CD4-positive, alpha-beta T cell treated with Interleukin-6 for 4 hours (primary cell): ENCODE measurements around the gene CDC42.

Experiments
- DNase-seq: peaks from one replicate; pipeline ENCODE4 v3.0.0-alpha.2; 2020; ENCODE audit warnings: mixed read lengths

Gene CDC42

DNA sequence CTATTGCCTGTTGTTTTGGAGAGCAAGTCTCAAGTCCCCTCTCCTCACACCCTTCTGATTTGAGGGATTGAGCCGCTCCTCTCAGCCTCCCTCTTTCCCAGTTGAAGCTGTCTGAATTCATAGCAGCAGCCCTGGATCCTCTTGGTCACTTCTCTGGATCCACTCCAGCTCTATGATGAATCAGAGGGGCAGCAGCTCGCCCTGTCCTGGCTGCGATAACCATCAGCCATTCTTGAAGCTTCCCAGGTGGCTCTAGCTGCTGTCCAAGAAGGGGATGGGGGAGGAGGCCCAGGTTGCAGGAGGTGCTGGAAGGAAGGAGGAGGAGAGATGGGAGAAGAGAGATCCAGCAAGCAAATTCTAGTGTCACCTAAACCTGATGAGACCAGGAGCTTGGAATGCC lies 59.1 kb downstream of the CDC42 start:
- DNase-seq, result no peak

DNA sequence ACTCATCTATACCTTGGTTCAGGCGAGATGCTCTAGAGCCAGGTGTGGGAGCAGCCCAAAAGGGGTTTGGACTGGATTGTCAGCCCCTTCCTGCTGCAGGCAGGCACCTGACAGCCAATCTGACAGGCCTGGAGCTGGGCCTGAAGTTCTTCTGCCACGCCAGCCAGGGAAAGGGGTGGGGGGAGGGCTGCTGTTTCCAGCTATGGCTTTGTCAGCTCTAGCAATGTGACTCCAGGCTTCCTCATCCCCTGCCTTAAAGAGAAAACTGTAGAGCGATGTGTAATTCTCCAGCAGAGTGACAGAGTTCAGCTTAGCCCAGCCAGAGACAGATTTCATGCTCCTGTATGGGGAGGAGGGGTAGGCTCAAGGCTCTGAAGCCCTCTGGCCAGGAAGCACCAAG lies 60.0 kb downstream of the CDC42 start:
- DNase-seq, result no peak

DNA sequence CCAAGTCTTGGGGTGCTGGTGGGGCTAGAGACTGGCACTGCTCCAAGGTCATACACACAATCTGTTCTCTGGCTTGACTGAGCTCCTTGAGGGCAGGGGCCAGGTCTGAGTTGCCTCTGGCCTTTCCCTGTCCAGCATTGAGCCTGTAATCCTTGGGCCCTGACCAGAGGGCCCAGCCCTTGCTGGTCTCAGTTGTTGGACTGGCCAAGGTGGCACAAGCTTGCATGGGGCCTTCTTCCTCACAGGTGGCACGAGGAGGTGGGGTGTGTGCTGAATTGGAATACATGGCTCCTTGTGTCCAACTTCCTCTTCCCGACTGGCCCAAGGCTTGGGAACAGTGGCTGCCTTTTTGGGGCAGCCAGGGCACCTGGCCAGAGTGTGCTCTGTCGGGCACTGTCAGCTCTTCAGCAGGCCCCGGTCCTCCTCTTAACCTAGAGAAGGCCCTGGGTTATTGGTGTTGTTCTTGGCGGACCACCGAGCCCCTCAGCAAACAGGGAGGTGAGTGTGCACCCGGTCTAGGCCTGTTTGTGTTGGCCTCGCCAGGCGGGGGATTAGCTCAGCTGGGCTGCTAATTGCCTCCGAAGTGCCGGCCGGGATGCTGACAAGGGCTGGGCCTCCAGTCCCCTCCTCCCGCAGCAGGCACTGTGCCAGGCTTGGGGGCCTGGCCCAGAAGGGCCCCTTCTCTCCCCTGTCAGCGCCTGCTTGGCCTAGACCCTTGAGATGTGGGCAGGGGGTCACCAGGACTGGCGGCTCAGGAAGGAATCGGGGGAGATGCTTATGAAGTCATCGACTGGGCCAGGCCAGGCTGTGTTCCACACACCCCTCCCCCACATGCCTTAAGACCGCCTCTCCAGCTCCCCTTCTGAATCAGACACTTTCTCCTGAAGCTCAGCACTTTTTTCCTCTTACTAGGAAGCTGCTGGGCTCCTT lies 61.8 kb downstream of the CDC42 start:
- DNase-seq, result no peak

DNA sequence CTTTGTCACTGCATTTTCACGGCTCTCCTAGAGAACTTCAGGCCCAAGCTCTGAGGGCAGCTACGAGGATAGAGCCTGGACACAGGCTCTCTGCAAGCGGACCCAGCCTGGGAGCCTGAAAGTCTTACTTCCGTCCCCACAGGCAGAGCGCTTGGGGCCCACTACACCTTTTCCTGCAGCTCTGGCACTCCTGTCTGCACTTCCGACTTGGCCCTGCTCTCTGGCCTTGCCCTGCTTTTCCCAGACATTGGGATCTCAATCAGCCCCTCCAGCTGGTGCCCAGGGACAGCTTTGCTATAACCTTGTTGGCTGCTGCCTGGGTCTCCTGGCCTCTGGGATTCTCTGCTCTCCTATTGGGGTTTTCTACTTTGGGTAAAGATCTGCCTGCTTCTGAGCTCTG lies 62.8 kb downstream of the CDC42 start:
- DNase-seq, result no peak

DNA sequence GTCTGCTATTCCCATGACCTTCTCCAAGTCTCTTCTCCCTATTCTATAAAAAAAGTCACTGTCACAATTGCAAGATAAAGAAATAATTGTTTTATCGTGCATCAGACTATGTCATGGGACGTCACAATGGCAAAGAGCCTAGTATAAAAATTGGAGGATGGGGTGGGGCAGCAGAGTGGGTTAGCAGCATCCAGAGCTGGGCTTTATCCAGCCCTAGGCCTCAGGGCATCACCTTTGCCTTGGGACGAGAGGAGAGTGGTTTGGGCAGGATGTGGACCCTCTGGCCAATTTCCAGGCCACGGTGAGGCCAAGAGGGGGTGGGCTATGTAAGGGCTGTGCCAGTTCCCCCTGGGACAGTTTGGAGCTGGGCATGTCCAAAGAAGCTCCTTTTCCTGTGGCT lies 64.7 kb downstream of the CDC42 start:
- DNase-seq, result no peak

DNA sequence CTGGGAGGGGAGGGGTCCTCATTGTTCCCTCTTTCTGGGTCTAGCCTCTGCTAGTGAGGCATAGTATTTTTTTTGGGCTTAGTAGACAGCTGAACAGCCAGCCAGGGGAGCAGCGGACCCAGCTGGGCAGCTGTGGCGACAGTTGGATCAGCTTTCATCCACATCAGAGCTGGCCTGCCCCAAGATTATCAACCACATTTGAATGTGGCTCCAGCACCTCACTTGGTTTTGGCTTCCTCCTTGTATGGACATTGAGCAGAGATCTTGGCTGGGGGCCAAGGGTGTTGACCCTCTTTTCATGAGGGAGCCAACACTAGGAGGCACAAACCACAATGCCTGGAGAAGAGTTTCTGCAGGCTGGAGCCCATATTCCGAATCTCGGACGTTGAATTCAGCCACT lies 65.3 kb downstream of the CDC42 start:
- DNase-seq, result no peak

DNA sequence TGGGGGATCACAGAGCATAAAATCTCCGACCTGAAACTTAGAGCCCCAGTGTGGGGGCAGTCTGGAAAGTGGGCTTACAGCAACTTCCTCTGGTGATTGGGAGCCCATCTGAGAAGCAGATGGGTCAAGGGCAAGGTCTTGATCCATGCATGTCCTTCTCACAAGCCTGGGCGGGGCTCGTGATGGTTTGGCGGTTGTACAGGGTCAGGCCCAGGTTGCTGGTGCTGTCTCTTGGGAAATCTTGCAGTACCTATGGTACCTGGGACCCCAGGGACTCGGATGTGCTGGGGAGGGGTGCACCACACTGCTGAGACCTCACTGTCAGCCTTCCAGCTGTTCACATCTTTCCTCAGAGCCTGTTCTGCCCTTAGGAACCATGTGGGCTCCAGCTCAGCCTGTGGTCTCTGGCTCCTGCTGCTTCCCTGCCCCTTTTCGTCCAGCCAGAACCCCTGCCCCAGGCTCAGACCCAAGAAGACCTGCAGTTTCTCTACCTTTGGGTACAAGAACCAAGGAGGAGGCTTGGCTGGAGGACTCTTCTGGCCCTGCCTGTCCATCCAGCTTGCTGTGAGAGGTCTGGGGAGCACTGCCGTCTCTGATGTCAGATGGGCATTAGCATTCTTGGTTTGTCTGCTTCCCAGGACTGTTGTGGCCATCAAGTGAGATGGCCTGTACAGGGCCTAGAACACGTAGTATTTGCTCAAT lies 65.9 kb downstream of the CDC42 start:
- DNase-seq, result no peak

DNA sequence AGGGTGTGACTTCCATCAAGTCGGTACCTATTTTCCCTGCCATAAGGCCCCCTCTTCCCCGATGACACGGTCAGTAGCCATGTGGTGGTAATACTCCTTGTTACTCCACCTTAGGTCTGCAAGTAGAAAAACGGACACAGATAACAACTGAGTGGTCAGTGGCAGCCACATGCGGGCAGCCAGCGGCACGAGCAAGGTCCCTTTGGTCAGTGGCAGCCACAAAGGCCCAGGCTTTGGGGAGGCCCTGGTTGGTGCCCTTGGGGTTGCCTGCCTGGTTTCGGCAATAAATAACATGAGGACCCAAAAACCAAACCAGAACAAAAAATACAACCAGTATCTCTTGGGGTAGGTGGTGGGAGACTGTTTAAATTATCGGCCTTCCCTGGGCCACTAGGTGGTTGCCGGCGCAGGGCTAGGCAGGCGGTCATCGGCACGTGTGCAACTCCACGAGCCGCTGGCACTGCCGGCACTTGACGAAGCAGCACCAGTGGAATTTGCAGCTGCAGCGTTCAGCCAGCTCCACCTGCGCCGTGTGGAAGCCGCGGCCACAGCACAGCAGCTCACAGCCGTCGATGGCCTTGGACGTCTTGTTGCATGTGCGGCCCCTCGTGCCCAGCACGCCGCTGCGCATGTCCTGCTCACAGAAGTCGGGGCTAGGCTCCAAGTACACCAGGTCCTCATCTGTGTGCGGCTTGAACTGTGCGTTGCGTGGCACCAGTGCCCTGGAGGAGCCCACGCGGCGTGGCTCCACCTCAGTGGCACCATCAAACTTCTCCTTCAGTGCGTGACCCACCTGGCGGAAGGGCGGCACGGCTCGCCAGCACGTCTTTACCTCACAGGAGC lies 67.3 kb downstream of the CDC42 start:
- DNase-seq, result no peak

DNA sequence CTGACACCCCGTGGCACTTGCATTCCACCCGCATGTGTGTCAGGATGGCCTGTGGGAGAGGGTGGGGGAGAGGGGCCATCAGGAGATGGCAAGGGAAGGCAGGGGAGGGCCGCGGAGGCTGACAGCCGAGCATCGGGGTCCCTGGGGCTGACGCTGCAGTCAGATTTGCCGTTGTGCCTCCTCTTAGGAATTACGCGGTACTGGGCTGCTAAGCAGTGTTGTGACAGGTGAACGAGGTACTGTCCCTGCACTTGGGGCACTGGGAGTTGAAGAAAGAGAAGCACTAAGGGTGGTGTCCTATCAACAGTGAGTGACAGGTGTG lies 67.9 kb downstream of the CDC42 start:
- no peak for DNase-seq

DNA sequence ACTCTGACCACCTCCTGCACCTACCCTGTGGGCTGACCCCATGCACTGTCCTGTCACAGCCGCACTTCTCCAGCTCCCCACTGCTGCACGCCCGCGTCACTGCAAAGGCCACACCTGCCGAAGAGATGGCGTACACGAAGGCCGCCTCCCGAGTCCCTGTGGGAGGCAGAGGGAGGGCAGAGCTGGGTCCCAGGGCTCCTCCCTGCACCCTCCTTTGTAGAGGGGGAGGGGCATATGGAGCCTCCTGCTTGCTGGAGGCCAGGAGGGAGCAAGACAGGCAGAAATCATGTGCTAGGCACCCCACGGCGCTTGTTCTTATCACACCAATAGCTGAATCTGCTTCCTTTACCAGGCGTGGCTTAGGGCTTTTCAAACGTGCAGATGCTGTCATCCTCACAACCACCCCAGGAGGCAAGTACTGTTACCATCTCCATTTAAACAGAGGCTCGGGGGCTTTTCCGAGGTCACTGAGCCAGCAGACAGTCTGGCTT lies 69.0 kb downstream of the CDC42 start:
- DNase-seq, result no peak

DNA sequence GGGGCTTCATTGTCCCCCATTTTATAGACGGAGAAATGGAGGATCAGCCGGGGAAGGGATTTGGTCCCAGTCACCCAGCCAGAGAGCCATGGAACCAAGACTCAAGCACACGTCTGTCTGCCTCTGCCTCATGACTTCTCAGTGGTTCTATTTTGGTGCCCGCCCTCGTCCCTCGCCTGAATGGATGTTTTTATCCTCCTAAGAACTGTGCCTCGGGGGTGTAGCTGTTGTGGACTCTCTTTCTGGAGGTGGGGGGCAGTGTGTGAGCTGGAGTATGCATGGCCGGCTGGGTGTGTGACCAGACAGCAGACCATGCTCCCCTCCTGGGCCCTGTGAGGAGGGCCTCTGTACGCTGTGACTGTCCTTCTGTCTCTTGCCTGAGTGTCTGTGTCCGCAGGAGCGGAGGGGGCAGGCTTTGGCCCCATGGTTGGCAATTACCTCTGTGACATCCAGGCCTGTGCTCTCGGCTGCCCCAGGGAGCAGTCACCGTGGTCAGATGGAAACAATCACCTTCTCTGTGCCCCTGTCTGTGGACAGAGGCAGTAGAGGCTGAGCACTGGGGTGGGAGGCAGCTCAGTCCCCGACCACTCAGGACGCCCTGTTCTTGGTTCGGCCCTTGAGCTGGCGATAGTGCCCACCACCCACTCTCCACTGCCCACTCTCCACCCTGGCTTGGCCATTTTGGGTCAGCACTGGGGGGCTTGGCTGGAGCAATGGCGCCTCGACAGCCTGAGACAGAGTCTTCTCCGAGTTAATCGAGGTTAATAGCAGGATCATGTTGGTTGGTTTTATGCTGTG lies 70.0 kb downstream of the CDC42 start:
- DNase-seq, result no peak

DNA sequence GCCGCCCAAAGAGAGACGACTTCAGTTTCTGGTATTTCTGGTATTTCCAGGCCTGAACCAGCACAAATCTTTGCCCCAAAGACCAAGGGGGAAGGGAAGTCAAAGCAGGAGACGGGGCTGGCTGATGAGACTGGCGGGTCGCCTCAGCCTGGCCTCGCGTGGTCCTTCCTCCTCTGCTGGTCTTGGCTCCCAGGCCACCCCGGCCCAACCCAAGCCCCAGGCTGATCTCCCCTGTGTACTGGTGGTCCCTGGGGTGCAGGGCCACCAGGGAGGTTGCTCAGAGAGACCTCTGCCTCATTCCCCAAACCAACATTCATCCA lies 70.5 kb downstream of the CDC42 start:
- DNase-seq, result no peak

DNA sequence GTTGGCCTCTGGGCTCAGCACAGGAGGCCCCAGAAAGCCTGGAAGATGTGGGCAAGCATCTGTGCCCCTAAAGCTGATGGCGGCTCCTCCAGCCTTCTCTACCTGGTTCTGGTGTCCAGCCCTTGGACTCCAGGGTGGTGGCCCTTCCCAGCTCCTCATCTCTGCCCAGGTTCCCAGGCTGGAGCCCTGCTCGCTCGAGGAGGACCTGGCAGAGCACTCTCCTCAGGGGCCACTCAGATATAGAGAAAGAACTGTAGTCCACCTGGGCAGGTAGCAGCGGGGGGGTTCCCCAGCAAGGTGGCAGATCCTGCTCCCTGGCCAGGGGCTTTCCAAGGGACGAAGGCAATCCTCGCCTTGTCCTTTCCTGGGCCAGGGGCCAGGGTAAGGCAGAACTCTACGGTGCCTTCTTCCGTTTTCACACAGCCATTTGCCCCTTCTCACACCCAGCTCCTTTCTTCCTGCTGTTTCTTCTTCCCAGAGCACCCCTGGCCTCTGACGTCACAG lies 71.4 kb downstream of the CDC42 start:
- DNase-seq, result no peak

DNA sequence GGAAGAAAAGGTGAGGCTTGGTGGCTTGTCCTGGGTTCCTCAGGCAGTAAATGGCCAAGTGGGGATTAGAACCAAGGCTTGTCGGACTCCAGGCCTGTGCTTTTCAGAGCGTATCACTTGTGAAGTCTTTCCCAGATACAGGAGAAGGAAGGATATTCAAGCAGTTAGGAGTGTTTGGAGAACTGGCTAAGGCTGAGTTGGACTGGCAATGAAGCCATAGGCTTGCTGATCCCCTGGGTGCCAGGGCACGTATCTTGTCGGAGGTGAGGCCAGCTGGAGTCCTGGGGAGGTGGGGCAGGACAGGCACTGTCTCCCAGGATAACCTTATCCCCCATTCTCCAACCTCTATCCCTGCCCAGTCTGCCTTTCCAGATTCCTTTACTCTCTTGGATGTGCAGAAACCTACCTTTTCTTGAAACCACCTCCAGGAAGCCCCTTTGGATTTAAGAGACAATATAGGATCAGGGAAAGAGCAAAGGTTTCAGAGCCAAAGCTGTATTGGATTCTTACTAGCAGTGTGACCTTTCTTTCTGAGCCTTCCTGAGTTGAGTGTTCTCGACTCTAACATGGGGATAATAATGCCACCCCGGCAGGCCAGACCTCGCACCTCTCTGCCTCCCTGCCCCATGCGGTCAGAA lies 72.2 kb downstream of the CDC42 start:
- no peak for DNase-seq

DNA sequence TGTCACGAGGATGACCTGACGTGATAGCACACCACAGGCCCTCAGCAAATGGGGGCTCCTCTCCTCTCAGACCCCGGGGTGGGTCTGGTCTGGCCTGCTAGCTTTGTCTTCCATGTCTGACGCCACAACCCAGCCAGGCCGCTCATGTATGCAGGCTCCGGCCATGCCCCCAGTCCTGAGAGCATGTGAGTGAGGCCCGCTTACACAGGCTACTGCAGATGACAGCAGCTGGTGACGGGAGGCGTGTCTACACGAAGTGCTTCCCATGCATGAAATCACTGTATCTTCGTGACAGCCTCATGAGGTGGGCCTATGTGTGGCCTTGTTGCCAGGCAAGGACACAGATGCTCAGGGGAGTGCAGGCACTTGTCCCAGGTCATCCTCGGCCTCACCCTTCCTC lies 74.0 kb downstream of the CDC42 start:
- DNase-seq, result no peak

DNA sequence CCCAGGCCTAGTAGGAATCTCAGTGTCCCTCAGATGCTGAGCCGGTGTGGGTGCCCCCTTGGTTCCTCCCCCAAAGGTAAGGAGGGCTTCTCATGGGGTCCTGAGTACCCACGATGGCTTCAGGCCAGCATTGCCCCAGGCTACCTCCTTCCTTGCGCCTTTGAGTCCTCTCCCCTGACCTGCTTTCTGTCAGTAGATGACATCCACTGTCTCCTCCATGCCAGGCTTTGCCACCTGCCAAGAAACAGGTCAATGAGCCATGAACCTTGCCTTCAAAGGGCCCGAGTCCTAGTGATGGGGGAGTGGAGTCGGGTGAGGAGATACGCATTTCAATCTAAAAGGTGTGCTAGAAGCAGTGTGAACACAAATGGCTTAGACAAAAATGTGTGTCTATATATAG lies 74.7 kb downstream of the CDC42 start:
- no peak for DNase-seq

DNA sequence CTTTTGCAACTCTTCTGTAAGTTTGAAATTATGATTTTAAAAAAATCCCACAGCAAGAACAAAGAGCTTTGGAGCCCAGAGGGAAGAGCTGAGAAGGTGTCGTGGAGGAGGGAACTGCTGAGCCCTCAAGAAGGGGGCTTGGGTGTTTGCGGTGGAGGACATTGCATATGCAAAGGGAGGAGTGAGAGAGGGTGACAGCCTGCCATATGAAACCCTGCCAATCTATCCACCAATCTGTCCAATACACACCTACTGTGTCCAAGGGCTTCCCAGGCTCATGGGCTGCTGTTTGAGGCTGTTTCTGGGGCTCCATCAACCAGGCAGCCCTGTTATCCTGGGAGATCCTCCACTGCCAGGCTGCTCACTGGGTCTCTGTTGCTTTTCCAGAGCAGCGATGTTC lies 75.2 kb downstream of the CDC42 start:
- no peak for DNase-seq

DNA sequence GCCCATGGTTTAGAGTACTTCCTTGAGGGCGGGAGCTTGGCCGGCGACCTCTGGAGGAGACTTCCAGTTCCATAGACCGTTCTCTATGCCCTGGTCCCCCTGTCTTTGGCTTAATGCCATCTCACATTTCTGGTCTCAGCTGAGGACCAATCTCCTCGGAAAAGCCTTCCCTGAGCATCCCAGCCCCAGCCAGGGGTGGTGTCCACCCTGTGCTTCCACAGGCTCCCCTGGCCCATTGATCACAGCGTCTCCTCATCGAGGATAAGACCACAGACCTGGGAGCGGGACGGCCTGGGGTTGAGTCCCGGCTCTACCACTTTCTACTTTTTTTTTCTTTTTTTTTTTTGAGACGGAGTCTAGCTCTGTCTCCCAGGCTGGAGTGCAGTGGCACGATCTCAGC lies 75.9 kb downstream of the CDC42 start:
- DNase-seq, result no peak

DNA sequence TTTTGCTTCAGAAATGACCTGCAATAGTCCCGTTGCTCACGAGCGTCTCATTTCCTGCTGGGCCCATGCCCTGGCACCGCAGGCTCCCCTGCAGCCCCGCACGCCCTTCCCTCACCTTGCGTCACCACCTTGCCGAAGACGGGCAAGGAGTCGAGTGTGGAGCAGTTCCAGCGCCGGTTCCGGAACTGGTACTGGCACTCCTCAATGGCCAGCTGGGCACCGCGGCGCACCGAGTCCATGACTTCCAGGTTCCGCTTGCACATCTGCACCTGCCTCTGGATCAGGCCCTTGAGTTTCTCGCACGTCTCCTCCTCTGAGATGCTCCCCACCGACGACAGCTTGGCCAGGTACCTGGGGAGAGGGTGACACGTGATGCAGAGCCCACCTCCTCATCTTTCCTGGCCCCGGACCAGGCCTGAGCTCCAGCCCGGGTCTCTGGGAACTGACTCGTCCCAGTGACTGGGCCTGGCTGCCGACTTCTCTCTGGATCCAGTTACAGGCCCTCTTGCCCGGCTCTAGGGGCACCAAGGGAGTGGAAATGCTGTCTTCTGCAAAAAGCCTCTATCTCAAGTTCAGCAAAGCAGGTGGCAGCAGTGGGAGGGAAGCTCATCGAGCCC lies 77.1 kb downstream of the CDC42 start:
- DNase-seq, result no peak

DNA sequence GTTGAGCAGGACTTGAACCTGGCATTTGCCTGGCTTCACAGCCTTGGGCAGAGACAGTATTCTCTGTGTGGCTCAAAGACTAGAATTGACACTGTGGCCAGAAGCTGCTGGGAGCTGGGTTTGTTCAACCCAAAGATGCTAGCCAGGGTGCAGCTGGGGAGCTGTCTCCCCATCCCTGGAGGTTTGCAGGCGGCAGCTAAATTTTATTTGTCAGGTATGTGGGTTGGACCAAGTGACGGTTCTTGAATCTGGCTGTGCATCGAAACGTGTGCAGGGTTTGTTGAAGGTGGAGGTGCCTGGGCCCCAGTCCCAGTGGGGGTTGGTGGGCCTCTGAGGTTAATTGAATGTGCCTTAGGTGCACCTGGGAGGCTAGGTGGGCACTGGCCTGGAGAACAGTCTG lies 78.6 kb downstream of the CDC42 start:
- DNase-seq, result no peak

DNA sequence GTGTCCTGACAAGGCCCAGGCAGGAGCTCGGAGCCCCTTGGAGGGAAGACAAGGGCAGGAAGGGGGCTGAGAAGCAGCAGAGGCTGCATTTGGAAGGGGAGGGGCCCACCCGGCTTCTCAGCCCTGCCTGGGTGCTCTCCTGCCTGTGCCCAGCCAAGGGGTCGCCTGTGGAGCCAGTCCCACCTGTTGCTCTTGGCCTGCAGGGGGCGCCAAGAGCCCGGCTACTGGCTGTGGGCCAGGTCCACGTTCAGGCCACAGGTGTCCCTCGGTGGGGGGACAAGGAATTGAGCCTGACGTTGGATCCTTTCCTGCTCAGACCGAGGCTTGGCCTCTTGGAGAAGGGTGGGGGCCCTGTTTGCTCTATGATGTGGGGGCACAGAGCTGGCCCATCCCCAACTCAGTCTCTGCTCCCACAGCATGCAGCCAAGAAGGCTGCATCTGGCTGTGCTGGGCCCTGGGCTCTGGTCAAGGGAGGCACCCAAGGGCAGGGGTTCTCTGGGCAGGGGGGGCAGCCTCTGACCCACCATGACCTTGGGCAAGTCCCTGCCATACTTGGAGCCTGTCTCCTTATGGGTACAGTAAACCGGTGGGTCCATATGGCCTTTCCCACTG lies 79.5 kb downstream of the CDC42 start:
- peak; percentile 64 for DNase-seq
